ENCODE data around the gene ITGB1.
"Not testable (repeated sequence)": the region's sequence is repeated elsewhere in the genome, so short reads cannot be mapped to it uniquely, and the experiment has no call there.

ITGB1 gene

GRCh38 chr10:32958085-32959005 is at the start of gene ITGB1:
TSS of gene ITGB1 (minus strand) at chr10:32958230. CDS start at chr10:32935558, 22,672 bp downstream.
- peak; percentile 99 for DNase-seq (ENCODE audit: low read depth, low spot score)

DNA sequence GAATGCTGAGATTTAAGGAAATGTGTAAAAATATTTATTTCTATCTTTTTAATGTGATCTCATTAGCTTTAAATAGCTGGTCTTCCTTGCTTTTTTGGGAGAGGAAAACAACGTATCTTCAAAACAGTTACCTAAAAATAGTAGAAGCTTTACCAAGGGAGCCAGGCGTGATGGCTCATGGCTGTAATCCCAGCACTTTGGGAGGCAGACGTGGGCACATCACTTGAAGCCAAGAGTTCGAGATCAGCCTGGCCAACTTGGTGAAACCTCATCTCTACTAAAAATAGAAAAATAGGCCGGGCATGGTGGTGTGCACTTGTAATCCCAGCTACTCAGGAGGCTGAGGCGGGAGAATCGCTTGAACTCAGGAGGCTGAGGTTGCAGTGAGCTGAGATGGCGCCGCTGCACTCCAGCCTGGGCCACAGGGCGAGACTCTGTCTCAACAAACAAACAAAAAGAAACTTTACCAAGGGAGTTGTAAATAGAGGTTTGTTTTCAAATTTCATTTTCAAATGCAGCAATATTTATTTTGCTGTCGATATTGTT is 48.4 kb upstream of the ITGB1 start:
- DNase-seq (ENCODE audit: low read depth, low spot score) = no peak

GRCh38 chr10:33005322-33006301 is 47.6 kb upstream of the ITGB1 start:
- peak; percentile 98 for DNase-seq (ENCODE audit: low read depth, low spot score)

DNA sequence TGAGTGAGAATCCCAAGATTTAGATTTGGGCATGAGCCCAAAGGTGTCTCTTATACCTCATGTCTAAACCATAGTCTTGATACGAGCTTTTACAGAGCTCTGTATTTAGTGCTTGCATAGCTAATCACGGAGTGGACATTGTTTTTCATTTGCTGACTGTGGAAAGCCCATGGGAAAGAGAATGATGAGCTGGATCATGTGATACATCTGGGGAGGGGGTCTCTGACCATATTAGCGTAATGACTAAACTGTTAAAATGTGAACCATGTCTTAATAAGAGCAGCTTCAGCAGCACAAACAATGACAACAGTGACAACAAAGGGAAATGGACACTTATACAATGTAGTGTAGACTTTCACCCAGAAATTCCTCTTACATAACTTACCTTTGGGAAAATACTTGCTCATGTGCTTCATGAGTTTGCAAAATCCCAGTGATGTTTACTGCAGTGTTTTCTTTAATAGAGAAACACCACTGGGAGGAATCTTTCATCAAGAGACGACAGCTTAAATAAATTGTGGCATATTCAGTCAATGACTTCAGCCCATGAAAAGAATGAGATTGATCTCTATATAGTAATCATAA is 44.0 kb upstream of the ITGB1 start:
- no peak for DNase-seq (ENCODE audit: low read depth, low spot score)

DNA sequence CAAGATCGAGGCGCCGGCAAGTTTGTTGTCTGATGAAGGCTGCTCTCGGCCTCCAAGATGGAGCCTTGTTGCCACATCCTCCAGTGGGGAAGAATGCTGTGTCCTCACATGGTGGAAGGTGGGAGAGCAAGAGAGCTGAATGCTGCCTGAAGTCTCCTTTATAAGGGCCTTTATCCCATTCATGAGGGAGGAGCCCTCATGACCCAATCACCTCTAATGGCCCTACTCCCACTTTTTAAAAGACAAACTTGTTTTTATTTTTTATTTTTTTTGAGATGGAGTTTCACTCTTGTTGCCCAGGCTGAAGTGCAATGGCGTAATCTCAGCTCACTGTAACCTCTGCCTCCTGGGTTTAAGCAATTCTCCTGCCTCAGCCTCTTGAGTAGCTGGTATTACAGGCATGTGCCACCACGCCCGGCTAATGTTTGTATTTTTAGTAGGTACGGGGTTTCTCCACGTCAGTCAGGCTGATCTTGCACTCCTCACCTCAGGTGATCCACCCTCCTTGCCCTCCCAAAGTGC is 40.1 kb upstream of the ITGB1 start:
- not testable (repeated sequence) for DNase-seq (ENCODE audit: low read depth, low spot score)

DNA sequence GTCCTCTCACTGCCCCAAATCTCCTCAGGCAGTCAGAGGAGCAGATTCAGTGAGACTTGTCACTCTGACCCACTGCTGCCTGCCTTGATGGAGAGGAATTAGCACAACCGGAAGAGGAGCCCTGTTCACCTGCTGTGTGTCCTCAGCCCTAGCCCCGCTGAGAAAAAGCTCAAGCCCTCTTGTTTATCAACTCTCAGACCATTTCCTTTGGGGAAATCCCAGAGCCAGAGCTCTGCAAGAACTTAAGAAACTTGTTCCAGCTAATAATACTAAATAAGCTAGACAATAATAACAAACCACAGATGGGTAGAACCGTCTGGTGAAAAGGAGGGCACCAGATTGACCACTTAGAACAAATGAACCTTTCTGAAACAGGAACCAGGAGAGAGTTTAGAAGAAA is 37.7 kb upstream of the ITGB1 start:
- DNase-seq (ENCODE audit: low read depth, low spot score) = no peak

GRCh38 chr10:32995066-32995622 is 37.1 kb upstream of the ITGB1 start:
- no peak for DNase-seq (ENCODE audit: low read depth, low spot score)

DNA sequence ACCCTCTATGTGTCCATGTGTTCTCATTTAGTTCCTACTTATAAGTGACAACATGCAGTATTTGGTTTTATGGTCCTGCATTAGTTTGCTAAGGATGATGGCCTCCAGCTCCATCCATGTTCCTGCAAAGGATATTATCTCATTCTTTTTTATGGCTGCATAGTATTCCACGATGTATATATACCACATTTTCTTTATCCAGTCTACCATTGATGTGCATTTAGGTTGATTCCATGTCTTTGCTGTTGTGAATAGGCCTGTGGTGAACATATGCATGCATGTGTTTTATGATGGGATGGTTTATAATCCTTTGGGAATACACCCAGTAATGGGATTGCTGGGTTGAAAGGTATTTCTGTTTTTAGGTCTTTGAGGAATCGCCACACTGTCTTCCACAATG is 36.6 kb upstream of the ITGB1 start:
- DNase-seq (ENCODE audit: low read depth, low spot score) = not testable (repeated sequence)

GRCh38 chr10:32992310-32992709 is 34.3 kb upstream of the ITGB1 start:
- not testable (repeated sequence) for DNase-seq (ENCODE audit: low read depth, low spot score)

DNA sequence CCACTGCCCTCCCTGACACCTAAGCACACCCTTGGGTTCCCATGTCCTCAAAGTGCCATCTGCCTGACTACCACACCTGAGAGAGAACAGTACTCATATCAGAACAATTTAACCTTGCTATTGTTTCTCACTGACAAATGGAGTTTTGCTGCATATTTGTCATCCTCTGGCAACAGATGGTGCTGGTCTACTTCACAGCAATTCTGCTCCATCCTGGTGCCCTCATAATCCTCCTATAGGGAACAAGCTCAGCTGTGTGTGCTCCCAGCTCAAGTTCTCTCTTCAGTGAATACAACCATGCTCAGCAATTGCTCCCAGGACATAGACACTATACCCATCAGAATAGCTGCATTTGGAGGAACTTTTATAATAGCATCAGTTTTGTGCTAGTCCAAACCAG is 32.8 kb upstream of the ITGB1 start:
- DNase-seq (ENCODE audit: low read depth, low spot score) = no peak

- no peak for DNase-seq (ENCODE audit: low read depth, low spot score)
These were observed 30.6 kb upstream of the ITGB1 start for GRCh38 chr10:32988604-32989003.

DNA sequence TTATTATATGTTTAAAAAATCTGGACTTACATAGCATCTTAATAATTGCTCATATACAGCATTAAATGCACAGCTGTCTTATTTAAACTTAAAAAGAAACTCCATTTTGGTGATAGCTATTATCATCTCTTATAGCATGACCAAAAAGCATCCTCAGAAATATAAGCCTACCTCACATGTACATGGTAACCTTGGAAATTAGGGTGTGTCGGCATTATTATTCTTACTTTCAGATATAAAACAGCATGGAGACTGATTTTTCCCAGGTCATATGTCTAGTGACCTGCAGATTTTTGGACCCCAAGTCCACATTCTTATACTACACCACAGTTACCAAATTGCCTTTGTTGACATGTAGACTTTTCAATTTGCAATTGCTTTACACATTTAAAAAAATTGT is 29.1 kb upstream of the ITGB1 start:
- no peak for DNase-seq (ENCODE audit: low read depth, low spot score)

DNA sequence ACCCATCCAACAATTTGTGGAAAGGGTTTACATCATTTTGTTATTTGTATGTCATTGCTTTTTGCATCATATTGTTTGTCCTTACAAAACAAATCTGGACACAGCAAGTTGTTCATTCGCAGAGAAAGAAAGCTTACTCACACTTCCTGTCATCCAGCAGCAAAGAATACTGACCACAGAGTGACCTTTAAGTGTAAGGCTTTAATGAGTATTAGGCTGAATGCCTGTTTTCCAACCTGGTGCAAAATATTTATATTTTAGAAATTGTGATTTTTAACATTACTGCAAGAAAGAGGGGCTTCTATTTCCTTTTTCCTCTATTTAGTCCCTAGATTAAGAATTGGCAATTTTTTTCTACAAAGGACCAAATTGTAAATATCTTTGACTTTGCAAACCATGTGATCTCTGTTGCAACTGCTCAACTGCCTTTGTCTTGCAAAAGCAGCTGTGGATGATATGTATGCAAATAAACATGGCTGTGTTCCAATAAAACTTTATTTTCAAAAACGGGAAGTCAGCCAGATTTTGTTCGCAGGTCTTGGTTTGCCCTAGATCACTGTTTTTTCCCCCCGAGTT is 27.8 kb upstream of the ITGB1 start:
- DNase-seq (ENCODE audit: low read depth, low spot score) = peak; percentile 63

GRCh38 chr10:32985341-32985764 is 27.3 kb upstream of the ITGB1 start:
- DNase-seq (ENCODE audit: low read depth, low spot score) = no peak

DNA sequence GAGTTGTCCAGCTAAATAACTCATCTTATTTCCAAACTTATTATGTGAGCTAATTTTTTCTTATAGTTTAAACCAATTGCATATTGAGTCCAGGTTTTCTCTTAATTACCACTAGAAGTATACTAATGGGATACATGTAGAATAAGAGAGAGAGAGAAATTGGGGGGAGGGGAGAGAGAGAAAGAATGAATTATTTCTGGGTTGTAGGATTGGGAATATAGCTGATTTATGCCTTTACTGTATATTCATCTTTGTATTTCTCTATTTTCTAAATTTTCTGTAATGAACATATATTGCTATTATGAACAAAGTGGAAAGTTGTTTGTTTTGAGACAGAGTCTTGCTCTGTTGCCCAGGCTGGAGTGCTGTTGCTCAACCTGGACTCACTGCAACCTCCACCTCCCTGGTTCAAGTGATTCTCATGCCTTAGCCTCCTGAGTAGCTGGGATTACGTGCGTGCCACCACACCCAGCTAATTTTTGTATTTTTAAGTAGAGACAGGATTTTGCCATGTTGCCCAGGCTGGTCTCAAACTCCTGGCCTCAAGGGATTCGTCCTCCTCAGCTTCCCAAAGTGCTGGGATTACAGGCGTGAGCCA is 26.1 kb upstream of the ITGB1 start:
- DNase-seq (ENCODE audit: low read depth, low spot score) = no peak

DNA sequence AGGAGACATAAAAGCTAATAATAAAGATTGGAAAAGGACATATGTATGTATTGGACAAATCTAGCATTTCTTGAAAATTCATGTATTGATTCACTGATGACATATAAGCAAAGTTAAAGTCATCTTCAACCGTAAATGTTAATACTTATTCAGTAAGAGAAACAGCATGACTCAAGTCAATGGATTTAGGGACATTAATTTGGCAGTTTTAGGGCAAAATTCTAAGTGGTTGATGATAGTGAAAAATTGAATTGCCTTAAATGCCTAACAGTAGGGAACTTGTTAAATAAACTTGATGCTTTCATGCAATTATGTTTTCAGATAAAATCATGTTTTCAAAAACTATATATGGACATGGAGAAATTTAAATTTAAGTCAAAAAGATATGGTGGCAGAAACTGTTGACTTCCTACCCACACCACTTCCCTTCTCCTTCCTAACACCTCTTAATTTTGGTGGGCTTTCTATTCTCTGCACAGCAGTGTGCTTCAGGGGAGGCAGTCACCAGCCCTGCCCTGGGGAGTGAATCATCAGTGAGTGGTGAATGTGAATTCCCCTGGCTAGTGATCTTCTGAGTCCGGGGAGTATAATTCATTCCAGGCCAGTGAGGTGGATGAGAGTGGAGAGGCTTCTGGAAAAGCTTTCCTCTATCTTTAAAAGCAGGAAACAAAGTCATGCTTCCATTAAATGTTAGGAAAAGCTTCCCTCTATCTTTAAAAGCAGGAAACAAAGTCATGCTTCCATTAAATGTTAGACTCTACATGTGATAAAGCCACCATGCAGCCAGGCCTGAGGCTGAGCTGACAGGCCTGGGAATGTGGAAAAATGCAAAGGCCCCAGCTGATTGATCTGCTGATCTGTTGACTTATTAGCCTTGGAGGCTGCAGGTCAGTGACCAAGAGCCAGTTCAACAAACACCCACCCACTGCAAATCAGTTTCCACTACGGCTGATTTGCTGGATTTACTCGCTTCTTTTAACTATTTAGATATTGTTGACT is 25.2 kb upstream of the ITGB1 start:
- DNase-seq (ENCODE audit: low read depth, low spot score) = peak; percentile 93

DNA sequence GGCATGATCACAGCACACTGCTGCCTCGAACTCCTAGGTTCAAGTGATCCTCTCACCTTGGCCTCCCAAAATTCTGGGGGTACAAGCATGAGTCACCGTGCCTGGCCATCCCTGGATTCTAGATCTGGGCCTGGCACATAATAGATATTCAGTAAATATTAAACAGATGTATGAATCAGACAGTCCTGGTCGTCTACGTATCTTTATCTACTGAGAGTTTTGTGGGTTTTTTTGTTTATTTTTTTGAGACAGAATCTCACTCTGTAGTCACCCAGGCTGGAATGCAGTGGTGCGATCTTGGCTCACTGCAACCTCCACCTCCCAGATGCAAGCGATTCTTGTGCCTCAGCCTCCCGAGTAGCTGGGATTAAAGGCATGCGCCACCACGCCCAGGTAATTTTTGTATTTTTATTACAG is 24.3 kb upstream of the ITGB1 start:
- peak; percentile 71 for DNase-seq (ENCODE audit: low read depth, low spot score)

- no peak for DNase-seq (ENCODE audit: low read depth, low spot score)
These were observed 23.7 kb upstream of the ITGB1 start for GRCh38 chr10:32981760-32982159.

Data from astrocyte of the hippocampus (primary cell).